Measurements from ENCODE around the gene RASGRF2. TPM values are rescaled to one million over a fixed set of nuclear protein-coding genes. Genes with fewer than 3 reads are reported as not detected.

The RASGRF2 gene
- polyA plus RNA-seq, 1 donor from 2014 or later: 0.42 TPM

DNA sequence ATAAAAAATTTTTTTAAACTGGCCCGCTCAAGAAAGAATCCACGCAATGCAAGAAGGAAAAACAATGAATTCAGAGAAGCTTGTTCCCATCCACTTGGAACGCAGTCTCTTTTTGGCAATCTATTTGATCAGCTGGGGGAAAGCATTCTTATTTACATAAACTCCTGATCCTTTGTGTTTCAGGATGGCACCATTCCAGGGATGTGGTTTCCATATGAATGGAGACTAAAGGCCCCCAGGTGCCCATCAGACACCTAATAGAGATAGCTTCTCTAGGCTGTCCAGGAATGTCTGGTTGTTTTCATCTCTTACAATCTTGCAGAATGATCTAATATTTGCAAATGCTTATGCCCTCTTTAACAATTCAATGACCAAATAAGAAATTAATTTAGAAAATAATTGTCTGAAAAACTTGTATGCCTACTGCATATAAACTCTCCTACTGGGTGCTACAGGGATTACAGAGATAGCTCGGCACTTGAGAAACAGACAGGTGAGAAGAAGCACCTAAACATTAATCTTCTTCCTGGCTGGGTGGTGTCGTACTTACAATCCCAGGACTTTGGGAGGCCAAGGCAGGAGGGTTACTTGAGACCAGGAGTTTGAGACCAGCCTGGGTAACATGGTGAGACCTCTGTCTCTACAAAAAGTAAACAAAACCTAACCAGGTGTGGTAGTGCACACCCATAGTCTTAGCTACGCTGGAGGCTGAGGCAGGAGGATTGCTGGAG is 3.0 kb upstream of the RASGRF2 start:
- Histone ChIP-seq H3K79me2 (replicated peaks; ENCODE audit: insufficient read depth, low read length) (no peaks in the 10 kb centered on the region), H3K27me3 (ENCODE audit: insufficient read depth, low read depth, low read length) (peaks cover 54% of the 10 kb centered on the region), H3K4me2 (ENCODE audit: low read length) (no peak overlapping the region), H3K36me3 (ENCODE audit: insufficient read depth, low read length) (no peaks in the 10 kb centered on the region), H2AFZ (ENCODE audit: low read depth, low read length) (no peak overlapping the region), H3K9me3 (ENCODE audit: low read length) (no peaks in the 10 kb centered on the region), H4K20me1 (ENCODE audit: insufficient read depth) (no peaks in the 10 kb centered on the region), H3K27ac (ENCODE audit: low read length) (no peak overlapping the region), H3K9me2 (ENCODE audit: insufficient read depth, low read length) (no peaks in the 10 kb centered on the region), H3K9ac (ENCODE audit: low read length) (no peak overlapping the region), H3F3A (ENCODE audit: insufficient read depth, low read length, poor library complexity, severe bottlenecking) (no peaks in the 10 kb centered on the region), H3K4me3 (ENCODE audit: low read length) (no peak overlapping the region)
- TF ChIP-seq SMC3 (conservative IDR thresholded peaks at IDR 0.05; ENCODE audit: poor library complexity): no peak
- TF ChIP-seq MXI1 (conservative IDR thresholded peaks at IDR 0.05; ENCODE audit: poor library complexity, severe bottlenecking): no peak
- no peak for TF ChIP-seq EP300 (conservative IDR thresholded peaks at IDR 0.05; ENCODE audit: poor library complexity, severe bottlenecking)
- TF ChIP-seq EZH2 (IDR thresholded peaks at IDR 0.05; ENCODE audit: borderline replicate concordance, insufficient read depth, low read length, poor library complexity, severe bottlenecking): no peak
- TF ChIP-seq TAF1 (IDR thresholded peaks at IDR 0.05; ENCODE audit: low read depth): no peak
- TF ChIP-seq, protein P1, sequence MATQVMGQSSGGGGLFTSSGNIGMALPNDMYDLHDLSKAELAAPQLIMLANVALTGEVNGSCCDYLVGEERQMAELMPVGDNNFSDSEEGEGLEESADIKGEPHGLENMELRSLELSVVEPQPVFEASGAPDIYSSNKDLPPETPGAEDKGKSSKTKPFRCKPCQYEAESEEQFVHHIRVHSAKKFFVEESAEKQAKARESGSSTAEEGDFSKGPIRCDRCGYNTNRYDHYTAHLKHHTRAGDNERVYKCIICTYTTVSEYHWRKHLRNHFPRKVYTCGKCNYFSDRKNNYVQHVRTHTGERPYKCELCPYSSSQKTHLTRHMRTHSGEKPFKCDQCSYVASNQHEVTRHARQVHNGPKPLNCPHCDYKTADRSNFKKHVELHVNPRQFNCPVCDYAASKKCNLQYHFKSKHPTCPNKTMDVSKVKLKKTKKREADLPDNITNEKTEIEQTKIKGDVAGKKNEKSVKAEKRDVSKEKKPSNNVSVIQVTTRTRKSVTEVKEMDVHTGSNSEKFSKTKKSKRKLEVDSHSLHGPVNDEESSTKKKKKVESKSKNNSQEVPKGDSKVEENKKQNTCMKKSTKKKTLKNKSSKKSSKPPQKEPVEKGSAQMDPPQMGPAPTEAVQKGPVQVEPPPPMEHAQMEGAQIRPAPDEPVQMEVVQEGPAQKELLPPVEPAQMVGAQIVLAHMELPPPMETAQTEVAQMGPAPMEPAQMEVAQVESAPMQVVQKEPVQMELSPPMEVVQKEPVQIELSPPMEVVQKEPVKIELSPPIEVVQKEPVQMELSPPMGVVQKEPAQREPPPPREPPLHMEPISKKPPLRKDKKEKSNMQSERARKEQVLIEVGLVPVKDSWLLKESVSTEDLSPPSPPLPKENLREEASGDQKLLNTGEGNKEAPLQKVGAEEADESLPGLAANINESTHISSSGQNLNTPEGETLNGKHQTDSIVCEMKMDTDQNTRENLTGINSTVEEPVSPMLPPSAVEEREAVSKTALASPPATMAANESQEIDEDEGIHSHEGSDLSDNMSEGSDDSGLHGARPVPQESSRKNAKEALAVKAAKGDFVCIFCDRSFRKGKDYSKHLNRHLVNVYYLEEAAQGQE (IDR thresholded peaks at IDR 0.05; ENCODE audit: borderline replicate concordance): no peak
- no peak for TF ChIP-seq POLR2AphosphoS5 (IDR thresholded peaks at IDR 0.05)

DNA sequence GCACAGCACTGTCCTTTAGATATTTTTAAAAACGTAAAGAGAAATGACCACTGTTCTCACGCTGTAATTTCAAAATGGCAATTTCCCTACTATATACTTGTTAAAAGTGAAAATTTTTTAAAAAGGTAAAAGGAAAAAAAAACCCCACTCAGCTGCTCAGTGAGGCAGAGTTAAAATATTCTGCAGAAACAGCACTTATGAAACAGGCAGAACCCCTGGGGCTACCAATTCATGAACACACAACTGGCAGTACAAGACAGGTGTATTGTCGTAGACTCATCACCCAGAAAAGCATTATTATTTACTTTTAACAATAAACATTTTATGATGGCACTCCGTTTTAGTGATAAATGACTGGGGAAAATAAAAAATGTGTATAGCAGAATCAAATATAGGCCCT is 1.5 kb upstream of the RASGRF2 start:
- no peak for TF ChIP-seq EZH2 (IDR thresholded peaks at IDR 0.05; ENCODE audit: borderline replicate concordance, insufficient read depth, low read length, poor library complexity, severe bottlenecking)
- TF ChIP-seq, protein P1 (IDR thresholded peaks at IDR 0.05; ENCODE audit: borderline replicate concordance): no peak
- no peak for TF ChIP-seq MXI1 (conservative IDR thresholded peaks at IDR 0.05; ENCODE audit: poor library complexity, severe bottlenecking)
- TF ChIP-seq, protein P2, sequence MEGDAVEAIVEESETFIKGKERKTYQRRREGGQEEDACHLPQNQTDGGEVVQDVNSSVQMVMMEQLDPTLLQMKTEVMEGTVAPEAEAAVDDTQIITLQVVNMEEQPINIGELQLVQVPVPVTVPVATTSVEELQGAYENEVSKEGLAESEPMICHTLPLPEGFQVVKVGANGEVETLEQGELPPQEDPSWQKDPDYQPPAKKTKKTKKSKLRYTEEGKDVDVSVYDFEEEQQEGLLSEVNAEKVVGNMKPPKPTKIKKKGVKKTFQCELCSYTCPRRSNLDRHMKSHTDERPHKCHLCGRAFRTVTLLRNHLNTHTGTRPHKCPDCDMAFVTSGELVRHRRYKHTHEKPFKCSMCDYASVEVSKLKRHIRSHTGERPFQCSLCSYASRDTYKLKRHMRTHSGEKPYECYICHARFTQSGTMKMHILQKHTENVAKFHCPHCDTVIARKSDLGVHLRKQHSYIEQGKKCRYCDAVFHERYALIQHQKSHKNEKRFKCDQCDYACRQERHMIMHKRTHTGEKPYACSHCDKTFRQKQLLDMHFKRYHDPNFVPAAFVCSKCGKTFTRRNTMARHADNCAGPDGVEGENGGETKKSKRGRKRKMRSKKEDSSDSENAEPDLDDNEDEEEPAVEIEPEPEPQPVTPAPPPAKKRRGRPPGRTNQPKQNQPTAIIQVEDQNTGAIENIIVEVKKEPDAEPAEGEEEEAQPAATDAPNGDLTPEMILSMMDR (IDR thresholded peaks at IDR 0.05; ENCODE audit: poor library complexity, severe bottlenecking): no peak
- no peak for TF ChIP-seq EP300 (conservative IDR thresholded peaks at IDR 0.05; ENCODE audit: poor library complexity, severe bottlenecking)
- H3K9ac ChIP-seq (ENCODE audit: low read length): no peak overlapping the region
- H3K4me3 ChIP-seq (ENCODE audit: low read length): no peak overlapping the region
- no peaks in the 10 kb centered on the region for H3K79me2 ChIP-seq (replicated peaks; ENCODE audit: insufficient read depth, low read length)
- H3K36me3 ChIP-seq (ENCODE audit: insufficient read depth, low read length): no peaks in the 10 kb centered on the region
- no peak overlapping the region for H3K4me2 ChIP-seq (ENCODE audit: low read length)
- no peak overlapping the region for H2AFZ ChIP-seq (ENCODE audit: low read depth, low read length)
- H3K27ac ChIP-seq (ENCODE audit: low read length): no peak overlapping the region
- H3K27me3 ChIP-seq (ENCODE audit: insufficient read depth, low read depth, low read length): peaks cover 68% of the 10 kb centered on the region
- H3F3A ChIP-seq (ENCODE audit: insufficient read depth, low read length, poor library complexity, severe bottlenecking): no peaks in the 10 kb centered on the region
- no peaks in the 10 kb centered on the region for H3K9me3 ChIP-seq (ENCODE audit: low read length)
- H3K9me2 ChIP-seq (ENCODE audit: insufficient read depth, low read length): no peaks in the 10 kb centered on the region
- no peaks in the 10 kb centered on the region for H4K20me1 ChIP-seq (ENCODE audit: insufficient read depth)
